Neutrophil (primary cell): ENCODE measurements around the gene CHCHD5.

Experiments used
- H3K27ac ChIP-seq: fragments of 200-600 bp; sonication (generic); 2 replicates; pipeline ENCODE4 v1.5.1; 2016; ENCODE audit warnings: mild to moderate bottlenecking, moderate library complexity
- H3K27me3 ChIP-seq: fragments of 200-600 bp; sonication (generic); 2 replicates; pipeline ENCODE4 v1.6.0; 2016; ENCODE audit warnings: mild to moderate bottlenecking
- H3K36me3 ChIP-seq: fragments of 200-600 bp; sonication (generic); 2 replicates; pipeline ENCODE4 v1.5.1; 2017
- H3K4me1 ChIP-seq, 2 experiments: fragments of 200-600 bp in 1 of 2; sonication (generic) in 1 of 2; 1 replicate in 1 of 2; 2 replicates in 1 of 2; pipeline versions ENCODE4 v1.5.1 to v1.6.1; 2013 to 2016; ENCODE audit warnings: low read depth in 1 of 2, low read length in 1 of 2, mild to moderate bottlenecking in 1 of 2, moderate library complexity in 1 of 2; ENCODE audit not compliant: control insufficient read depth in 1 of 2, insufficient read depth in 1 of 2
- H3K4me3 ChIP-seq, 2 experiments: fragments of 200-600 bp in 1 of 2; sonication (generic) in 1 of 2; 1 replicate in 1 of 2; 2 replicates in 1 of 2; pipeline ENCODE4 v1.5.1; 2013 to 2016; ENCODE audit warnings: low read depth in 1 of 2, low read length in 1 of 2, mild to moderate bottlenecking in 1 of 2, moderate library complexity in 1 of 2
- H3K9me3 ChIP-seq: fragments of 200-600 bp; sonication (generic); 2 replicates; pipeline ENCODE4 v1.5.1; 2016
- CTCF ChIP-seq: fragments of 200-600 bp; sonication (generic); IDR thresholded peaks from 2 replicates; pipeline ENCODE4 v1.5.1; 2016; ENCODE audit warnings: antibody characterized with exemption

Gene CHCHD5

GRCh38 chr2:112602917-112603316, 18.5 kb downstream of the CHCHD5 start:
- Histone ChIP-seq H3K27ac (no peak overlapping the region), H3K36me3 (no peaks in the 10 kb centered on the region), H3K27me3 (no peaks in the 10 kb centered on the region), H3K9me3 (no peaks in the 10 kb centered on the region), H3K4me3 (no peak overlapping the region), H3K4me1 (peaks cover 6 to 7% of the 10 kb centered on the region in 2 experiments)
- no peak for TF ChIP-seq CTCF

- Histone ChIP-seq H3K36me3 (no peaks in the 10 kb centered on the region), H3K4me3 (no peak overlapping the region), H3K27me3 (no peaks in the 10 kb centered on the region), H3K27ac (no peak overlapping the region), H3K9me3 (no peaks in the 10 kb centered on the region), H3K4me1 (peaks cover 6 to 7% of the 10 kb centered on the region in 2 experiments)
- no peak for TF ChIP-seq CTCF
Observed at GRCh38 chr2:112603731-112604130, 19.3 kb downstream of the CHCHD5 start.

- no peak overlapping the region for H3K27ac ChIP-seq
- peaks cover 3% of the 10 kb centered on the region in 2 experiments for H3K4me1 ChIP-seq
- H3K9me3 ChIP-seq: no peaks in the 10 kb centered on the region
- TF ChIP-seq CTCF: no peak
- H3K27me3 ChIP-seq: no peaks in the 10 kb centered on the region
- no peak overlapping the region for H3K4me3 ChIP-seq
- no peaks in the 10 kb centered on the region for H3K36me3 ChIP-seq
Observed at GRCh38 chr2:112604952-112605351, 20.5 kb downstream of the CHCHD5 start.

GRCh38 chr2:112605926-112606325, 21.5 kb downstream of the CHCHD5 start:
- Histone ChIP-seq H3K36me3 (no peaks in the 10 kb centered on the region), H3K4me3 (no peak overlapping the region), H3K4me1 (no peaks in the 10 kb centered on the region), H3K27ac (no peak overlapping the region), H3K27me3 (no peaks in the 10 kb centered on the region), H3K9me3 (no peaks in the 10 kb centered on the region)
- no peak for TF ChIP-seq CTCF

- no peaks in the 10 kb centered on the region for H3K9me3 ChIP-seq
- TF ChIP-seq CTCF: no peak
- no peak overlapping the region for H3K27ac ChIP-seq
- H3K4me1 ChIP-seq: no peaks in the 10 kb centered on the region
- H3K27me3 ChIP-seq: no peaks in the 10 kb centered on the region
- no peak overlapping the region for H3K4me3 ChIP-seq
- no peaks in the 10 kb centered on the region for H3K36me3 ChIP-seq
Observed at GRCh38 chr2:112606547-112606946, 22.1 kb downstream of the CHCHD5 start.
